HepG2 (cell line): Measurements from ENCODE around the gene CHD2. TPM values are rescaled to one million over a fixed set of nuclear protein-coding genes. Genes with fewer than 3 reads are reported as not detected.

Source experiments
- ATAC-seq: fragments of 200-7000 bp; cut with Tn5 transposase; 3 replicates; pipeline ENCODE4 v1.9.1; 2020; ENCODE audit warnings: mild to moderate bottlenecking, moderate library complexity
- BruUV-seq: library from RNA; stranded (reverse); fragments of 400-500 nt; replicated peaks from 2 replicates; lab custom pipeline; 2021; lab: Mats Ljungman, UMichigan
- CTCF ChIA-PET: fragments of 300-600 bp; formaldehyde crosslinking; extraction: SDS; loops from one replicate; lab custom pipeline; 2021; ENCODE audit warnings: low total read pairs, inconsistent platforms, low intra/inter-chr PET ratio; lab: Yijun Ruan, JAX
- POLR2A ChIA-PET: fragments of 350-600 bp; sonication (Branson Sonifier 250); formaldehyde crosslinking; loops from one replicate; lab custom pipeline; 2020; ENCODE audit warnings: antibody characterized with exemption, inconsistent platforms; lab: Yijun Ruan, JAX
- DNase-seq: peaks from one replicate; pipeline ENCODE4 v3.0.0-alpha.2; 2015; ENCODE audit warnings: low spot score
- FAIRE-seq: peaks from 3 replicates; lab custom pipeline; 2011; peaks lifted over from hg19 to GRCh38; lab: Jason Lieb, UNC
- H2AFZ ChIP-seq: one replicate; pipeline ENCODE4 v1.6.1; 2011; ENCODE audit warnings: low read length, inconsistent platforms
- H3K27ac ChIP-seq: fragments of 300-600 bp; 3 replicates; pipeline ENCODE4 v1.8.0; 2011; ENCODE audit warnings: mixed run types, mild to moderate bottlenecking, mixed read lengths, low read length, inconsistent platforms; ENCODE audit not compliant: insufficient read depth; ENCODE audit errors: extremely low read length
- H3K27me3 ChIP-seq, 2 experiments: fragments of 200-600 bp in 1 of 2; 2 replicates in 1 of 2; 3 replicates in 1 of 2; pipeline versions ENCODE4 v1.6.0 to v1.8.0; 2011; ENCODE audit warnings: low read length in 2 of 2, mild to moderate bottlenecking in 2 of 2, moderate library complexity in 2 of 2, inconsistent platforms in 1 of 2; ENCODE audit not compliant: insufficient read depth in 2 of 2, control insufficient read depth in 1 of 2
- H3K36me3 ChIP-seq, 2 experiments: fragments of 200-600 bp in 1 of 2; replicated peaks in 1 of 2; 2 replicates in 1 of 2; 3 replicates in 1 of 2; pipeline versions ENCODE4 v1.5.1 to v1.8.0; 2011; ENCODE audit warnings: low read length in 2 of 2, inconsistent platforms in 1 of 2; ENCODE audit not compliant: insufficient read depth in 2 of 2, control insufficient read depth in 1 of 2
- H3K4me1 ChIP-seq: 2 replicates; pipeline ENCODE4 v1.5.1; 2012; ENCODE audit warnings: low read length, inconsistent platforms; ENCODE audit not compliant: insufficient read depth
- H3K4me2 ChIP-seq: 2 replicates; pipeline ENCODE4 v1.6.0; 2011; ENCODE audit warnings: low read depth, low read length, inconsistent platforms
- H3K4me3 ChIP-seq, 3 experiments: fragments of 200-600 bp in 1 of 3; sonication (generic), shearing (Covaris generic) in 1 of 3; replicated peaks in 1 of 3; 2 replicates each; pipeline ENCODE4 v1.5.1; 2011 to 2016; ENCODE audit warnings: low read length in 3 of 3, inconsistent platforms in 2 of 3, low read depth in 2 of 3, mild to moderate bottlenecking in 2 of 3, control low read depth in 1 of 3, mixed read lengths in 1 of 3; ENCODE audit not compliant: insufficient read depth in 1 of 3
- H3K79me2 ChIP-seq: one replicate; pipeline ENCODE4 v1.6.1; 2011; ENCODE audit warnings: low read length, inconsistent platforms; ENCODE audit not compliant: insufficient read depth
- H3K9ac ChIP-seq: 2 replicates; pipeline ENCODE4 v1.6.0; 2011; ENCODE audit warnings: mild to moderate bottlenecking, low read depth, low read length, inconsistent platforms; ENCODE audit not compliant: insufficient read depth
- H3K9me3 ChIP-seq: 2 replicates; pipeline ENCODE4 v1.5.1; 2012; ENCODE audit warnings: mild to moderate bottlenecking, low read length
- H4K20me1 ChIP-seq: 2 replicates; pipeline ENCODE4 v1.6.0; 2011; ENCODE audit warnings: inconsistent platforms, mild to moderate bottlenecking, low read length, moderate library complexity; ENCODE audit not compliant: insufficient read depth
- ADNP ChIP-seq: sonication (generic); formaldehyde crosslinking; IDR thresholded peaks from 2 replicates; pipeline ENCODE4 v1.4.0; 2020; ENCODE audit warnings: missing genetic modification reagents
- ATRX ChIP-seq: sonication (generic); formaldehyde crosslinking; IDR thresholded peaks from 2 replicates; pipeline ENCODE4 v1.4.0; 2020; ENCODE audit warnings: missing genetic modification reagents, borderline replicate concordance
- CC2D1A ChIP-seq: sonication (generic); formaldehyde crosslinking; IDR thresholded peaks from 2 replicates; pipeline ENCODE4 v1.8.1; 2023; ENCODE audit warnings: mild to moderate bottlenecking, missing genetic modification reagents
- FOSL2 ChIP-seq: sonication (generic); formaldehyde crosslinking; IDR thresholded peaks from 2 replicates; pipeline ENCODE4 v1.4.0; 2020; ENCODE audit warnings: missing genetic modification reagents
- GPN1 ChIP-seq: sonication (generic); formaldehyde crosslinking; IDR thresholded peaks from 2 replicates; pipeline ENCODE4 v1.5.1; 2020; ENCODE audit warnings: missing genetic modification reagents, borderline replicate concordance
- JUND ChIP-seq: sonication (generic); formaldehyde crosslinking; IDR thresholded peaks from 2 replicates; pipeline ENCODE4 v1.8.0; 2022; ENCODE audit warnings: mild to moderate bottlenecking, missing genetic modification reagents
- NBN ChIP-seq: fragments of 450-650 bp; conservative IDR thresholded peaks from 2 replicates; pipeline ENCODE4 v1.6.1; 2017
- SOX13 ChIP-seq, 3 experiments: fragments of 450-650 bp in 1 of 3; sonication (generic) in 1 of 3; formaldehyde crosslinking in 1 of 3; IDR thresholded peaks in 2 of 3; conservative IDR thresholded peaks in 1 of 3; 2 replicates each; pipeline versions ENCODE4 v1.5.0 to v1.6.1; 2016 to 2020; ENCODE audit warnings: antibody characterized with exemption in 1 of 3, mild to moderate bottlenecking in 1 of 3, missing compliant biosample characterization in 1 of 3, missing genetic modification reagents in 1 of 3, moderate library complexity in 1 of 3
- SOX5 ChIP-seq: IDR thresholded peaks from 2 replicates; pipeline ENCODE4 v1.6.1; 2016; ENCODE audit warnings: borderline replicate concordance
- XRCC5 ChIP-seq: fragments of 200-400 bp; formaldehyde crosslinking; optimal IDR thresholded peaks from 2 replicates; pipeline ENCODE3; 2017; ENCODE audit warnings: mild to moderate bottlenecking, low read length
- ZBTB25 ChIP-seq: IDR thresholded peaks from 2 replicates; pipeline ENCODE4 v1.6.1; 2018; ENCODE audit warnings: missing genetic modification reagents
- ZFP90 ChIP-seq: sonication (generic); formaldehyde crosslinking; IDR thresholded peaks from 2 replicates; pipeline ENCODE4 v1.8.0; 2022; ENCODE audit warnings: missing genetic modification reagents, mild to moderate bottlenecking, inconsistent platforms, borderline replicate concordance
- ZNF230 ChIP-seq: sonication (generic); formaldehyde crosslinking; IDR thresholded peaks from 2 replicates; pipeline ENCODE4 v1.4.0; 2020; ENCODE audit warnings: mild to moderate bottlenecking, missing genetic modification reagents
- ZNF350 ChIP-seq: sonication (generic); formaldehyde crosslinking; IDR thresholded peaks from 2 replicates; pipeline ENCODE4 v1.4.0; 2020; ENCODE audit warnings: mild to moderate bottlenecking, low read depth, missing genetic modification reagents, borderline replicate concordance
- ZNF44 ChIP-seq: sonication (generic); formaldehyde crosslinking; IDR thresholded peaks from 2 replicates; pipeline ENCODE4 v1.5.1; 2020; ENCODE audit warnings: mild to moderate bottlenecking, missing genetic modification reagents
- ZNF549 ChIP-seq: sonication (generic); formaldehyde crosslinking; IDR thresholded peaks from 2 replicates; pipeline ENCODE4 v1.5.0; 2020; ENCODE audit warnings: missing genetic modification reagents
- ZNF552 ChIP-seq: sonication (generic); formaldehyde crosslinking; IDR thresholded peaks from 2 replicates; pipeline ENCODE4 v1.9.0; 2022; ENCODE audit warnings: missing genetic modification reagents, mild to moderate bottlenecking, borderline replicate concordance
- ZNF619 ChIP-seq: sonication (generic); formaldehyde crosslinking; IDR thresholded peaks from 2 replicates; pipeline ENCODE4 v1.4.0; 2020; ENCODE audit warnings: mild to moderate bottlenecking, missing genetic modification reagents
- ZNF761 ChIP-seq: sonication (generic); formaldehyde crosslinking; conservative IDR thresholded peaks from 2 replicates; pipeline ENCODE4 v1.4.0; 2020; ENCODE audit warnings: mild to moderate bottlenecking, missing genetic modification reagents
- ZNF879 ChIP-seq: sonication (generic); formaldehyde crosslinking; IDR thresholded peaks from 2 replicates; pipeline ENCODE4 v1.8.1; 2023; ENCODE audit warnings: missing genetic modification reagents
- WGBS: methylation state at CpG from one replicate; pipeline ENCODE4 v1.1.6; 2017; ENCODE audit warnings: low lambda C conversion rate; 5-methylcytosine and 5-hydroxymethylcytosine counted together
- in situ Hi-C: cut with HindIII; loops from 2 replicates; pipeline ENCODE4 v1.10.0; 2017; ENCODE audit warnings: low pct_unique_long_range_greater_than_20kb; ENCODE audit not compliant: extremely low pct_ligation_motif_present
- intact Hi-C: fragments of 100-400 bp; cut with micrococcal nuclease; formaldehyde crosslinking; loops from one replicate; pipeline ENCODE4 v1.10.0; 2022; ENCODE audit not compliant: unreplicated experiment
- polyA plus RNA-seq, 8 experiments: library from polyadenylated mRNA; depleted of rRNA in 3 of 8; stranded (reverse) in 7 of 8; unstranded in 1 of 8; fragments of >200 nt; fragmentation: Illumina TruSeq in 4 of 8; extraction: Trizol in 4 of 8; gene quantifications; 2 replicates each; pipeline versions ENCODE4 v1.2.1 to v1.2.3, GENCODE V29; 2011 to 2016; ENCODE audit warnings: low read depth in 4 of 8, missing spikeins in 1 of 8, mixed read lengths in 1 of 8; ENCODE audit not compliant: insufficient read depth in 1 of 8
- total RNA-seq, 5 experiments: library from RNA; depleted of rRNA; stranded (reverse); fragments of >200 nt; fragmentation: Illumina TruSeq; extraction: Trizol; gene quantifications; 2 replicates each; pipeline ENCODE4 v1.2.3, GENCODE V29; 2016; ENCODE audit warnings: low read depth in 1 of 5
- TF ChIP-seq, protein P1 (sequence below): sonication (generic); formaldehyde crosslinking; IDR thresholded peaks from 2 replicates; pipeline ENCODE4 v1.8.0; 2022; ENCODE audit warnings: mild to moderate bottlenecking, missing genetic modification reagents, moderate library complexity

The CHD2 gene
- total and polyA plus RNA-seq, 2 of the 13 experiments (the other 11 are each of a cell fraction or from before 2014, with no cell fraction given): 54.0 to 54.1 TPM

DNA sequence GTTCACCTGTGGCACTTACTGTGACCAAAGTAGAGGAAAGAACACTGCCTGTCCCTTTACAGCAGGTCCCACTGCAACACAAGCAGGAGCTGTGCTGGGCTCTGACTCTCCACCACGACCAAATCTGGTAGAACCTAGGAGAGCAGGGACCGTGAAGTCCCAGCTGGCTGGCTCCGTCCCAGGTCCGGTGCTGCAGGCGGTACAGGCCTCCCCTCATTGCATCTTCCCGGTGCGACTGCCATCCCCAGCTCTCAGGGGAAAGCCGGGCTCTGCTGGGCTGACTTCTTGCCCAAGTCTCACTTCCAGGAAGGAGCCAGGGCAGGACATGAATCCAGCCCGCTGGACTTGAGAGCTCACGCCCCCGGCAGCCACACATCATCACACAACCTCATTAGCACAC, 155.1 kb downstream of the CHD2 start:
- FAIRE-seq (no peak), ATAC-seq (no peak), DNase-seq (no peak)
- CTCF ChIA-PET: no interaction called here
- Histone ChIP-seq H3K27me3 (peaks cover 16 to 63% of the 10 kb centered on the region in 2 experiments; a peak in 4 of 5 replicates), H4K20me1 (no peaks in the 10 kb centered on the region), H3K9ac (no peak overlapping the region), H3K79me2 (no peaks in the 10 kb centered on the region), H3K4me1 (no peaks in the 10 kb centered on the region), H3K9me3 (no peaks in the 10 kb centered on the region), H3K36me3 (no peaks in the 10 kb centered on the region), H3K4me2 (no peak overlapping the region), H2AFZ (no peak overlapping the region), H3K4me3 (no peak overlapping the region), H3K27ac (no peak overlapping the region)
- in situ Hi-C loops: no loop called here
- no CpG with 5 or more reads among the region's 11 CpGs for WGBS
- no peak for TF ChIP-seq ZNF552
- no peak for TF ChIP-seq NBN
- POLR2A ChIA-PET: no interaction called here
- BruUV-seq: no TSS peak
- intact Hi-C loops: no loop called here

DNA sequence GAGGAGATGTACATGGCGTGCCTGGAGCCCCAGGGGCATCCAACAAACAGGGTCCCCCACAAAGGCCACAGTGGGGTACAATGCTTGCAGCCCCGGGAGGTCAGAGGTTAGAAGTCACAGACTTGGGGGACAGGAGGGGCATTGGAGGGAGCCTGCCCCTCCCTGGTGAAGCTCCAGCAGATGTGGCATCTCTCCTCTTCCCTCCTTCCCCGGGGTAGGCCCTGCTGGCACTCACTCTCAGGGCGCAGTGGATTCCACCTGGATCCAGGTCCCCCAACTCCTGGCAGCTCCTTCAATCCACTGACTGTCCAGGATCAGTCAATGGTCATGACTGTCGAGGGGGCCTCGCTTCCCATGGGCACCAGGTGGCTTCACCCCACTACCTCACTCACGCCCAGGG, 156.7 kb downstream of the CHD2 start:
- H3K9me3 ChIP-seq: no peaks in the 10 kb centered on the region
- no peak overlapping the region for H3K27ac ChIP-seq
- no peak overlapping the region for H3K4me2 ChIP-seq
- POLR2A ChIA-PET: no interaction called here
- in situ Hi-C loops: no loop called here
- H3K4me3 ChIP-seq: no peak overlapping the region
- no TSS peak for BruUV-seq
- no peak overlapping the region for H3K9ac ChIP-seq
- 10% methylated on average over 2 of the region's 7 CpGs for whole genome bisulfite sequencing
- CTCF ChIA-PET: no interaction called here
- no peaks in the 10 kb centered on the region for H4K20me1 ChIP-seq
- no peaks in the 10 kb centered on the region for H3K4me1 ChIP-seq
- no peak overlapping the region for H2AFZ ChIP-seq
- no peaks in the 10 kb centered on the region for H3K36me3 ChIP-seq
- intact Hi-C loops: no loop called here
- no peak for DNase-seq
- no peak for FAIRE-seq
- no peaks in the 10 kb centered on the region for H3K79me2 ChIP-seq
- no peak for ATAC-seq
- peaks cover 16 to 75% of the 10 kb centered on the region in 2 experiments; a peak in 4 of 5 replicates for H3K27me3 ChIP-seq
- no peak for TF ChIP-seq ZNF350 (CRISPR knock-in tag)
- TF ChIP-seq ZNF44 (CRISPR knock-in tag): no peak
- TF ChIP-seq ZFP90 (CRISPR knock-in tag): no peak
- no peak for TF ChIP-seq ZNF549
- TF ChIP-seq ZNF879 (CRISPR knock-in tag): no peak
- TF ChIP-seq ZNF761 (CRISPR knock-in tag): no peak
- TF ChIP-seq SOX13 (IDR thresholded peaks at IDR 0.05): no peak
- TF ChIP-seq SOX13 (CRISPR knock-in tag; conservative IDR thresholded peaks at IDR 0.05 in 1 of 2, IDR thresholded peaks at IDR 0.05 in 1 of 2): no peak
- no peak for TF ChIP-seq GPN1 (CRISPR knock-in tag)
- no peak for TF ChIP-seq ZBTB25 (CRISPR knock-in tag)
- TF ChIP-seq SOX5: no peak
- no peak for TF ChIP-seq XRCC5
- TF ChIP-seq, protein P1, sequence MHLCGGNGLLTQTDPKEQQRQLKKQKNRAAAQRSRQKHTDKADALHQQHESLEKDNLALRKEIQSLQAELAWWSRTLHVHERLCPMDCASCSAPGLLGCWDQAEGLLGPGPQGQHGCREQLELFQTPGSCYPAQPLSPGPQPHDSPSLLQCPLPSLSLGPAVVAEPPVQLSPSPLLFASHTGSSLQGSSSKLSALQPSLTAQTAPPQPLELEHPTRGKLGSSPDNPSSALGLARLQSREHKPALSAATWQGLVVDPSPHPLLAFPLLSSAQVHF (CRISPR knock-in tag): no peak
- TF ChIP-seq ATRX (CRISPR knock-in tag): no peak
- TF ChIP-seq ZNF619 (CRISPR knock-in tag): no peak
- no peak for TF ChIP-seq FOSL2 (CRISPR knock-in tag)
- no peak for TF ChIP-seq JUND (CRISPR knock-in tag)
- no peak for TF ChIP-seq ZNF230 (CRISPR knock-in tag)
- no peak for TF ChIP-seq CC2D1A (CRISPR knock-in tag)
- no peak for TF ChIP-seq ADNP (CRISPR knock-in tag)
